ENCODE measurements around the gene SERHL2.
"Not testable (repeated sequence)": the region's sequence is repeated elsewhere in the genome, so short reads cannot be mapped to it uniquely, and the experiment has no call there.

SERHL2 gene, protein sequence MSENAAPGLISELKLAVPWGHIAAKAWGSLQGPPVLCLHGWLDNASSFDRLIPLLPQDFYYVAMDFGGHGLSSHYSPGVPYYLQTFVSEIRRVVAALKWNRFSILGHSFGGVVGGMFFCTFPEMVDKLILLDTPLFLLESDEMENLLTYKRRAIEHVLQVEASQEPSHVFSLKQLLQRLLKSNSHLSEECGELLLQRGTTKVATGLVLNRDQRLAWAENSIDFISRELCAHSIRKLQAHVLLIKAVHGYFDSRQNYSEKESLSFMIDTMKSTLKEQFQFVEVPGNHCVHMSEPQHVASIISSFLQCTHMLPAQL

DNA sequence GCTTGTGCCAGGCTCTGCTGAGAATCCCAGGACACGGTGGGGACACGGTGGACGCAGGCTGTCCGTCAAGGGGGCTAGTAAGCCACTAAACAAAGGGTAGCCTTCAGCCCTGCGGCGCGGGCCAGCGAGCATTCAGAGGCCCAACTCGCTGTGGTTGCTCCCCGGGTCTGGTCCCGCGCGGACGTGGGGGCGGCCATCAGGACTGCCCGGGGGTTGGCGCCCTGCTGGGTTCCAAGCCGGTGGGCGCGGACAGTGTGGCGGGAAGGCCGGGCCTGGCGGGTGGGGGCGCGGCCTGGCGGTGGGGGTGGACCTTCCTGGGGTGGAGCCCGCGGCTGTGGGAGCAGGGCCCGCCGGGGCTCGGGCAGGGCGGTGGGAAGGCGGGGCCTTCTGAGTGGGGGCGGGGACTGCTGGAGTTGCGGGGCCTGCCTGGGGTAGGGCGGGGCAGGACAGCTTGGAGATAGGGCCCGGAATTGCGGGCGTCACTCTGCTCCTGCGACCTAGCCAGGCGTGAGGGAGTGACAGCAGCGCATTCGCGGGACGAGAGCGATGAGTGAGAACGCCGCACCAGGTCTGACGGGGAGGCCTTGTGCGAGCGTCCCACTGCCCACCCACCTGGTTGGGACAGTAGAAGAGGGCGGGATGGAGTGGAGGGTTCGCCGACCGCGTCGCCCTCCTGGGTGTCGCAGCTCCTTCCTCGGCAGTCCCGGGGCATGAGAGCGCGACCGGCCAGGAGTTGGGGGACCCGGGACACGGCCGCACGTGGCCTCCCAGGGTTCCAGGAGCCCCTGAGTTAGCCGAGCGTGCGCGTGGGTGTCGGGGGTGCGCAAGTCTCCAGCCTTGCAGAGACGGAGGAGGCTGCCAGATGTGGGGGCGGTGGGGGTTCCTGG is at the start of gene SERHL2:
TSS of gene SERHL2 (plus strand) at position 482 of the 887 bp plus-strand sequence. CDS start at position 547, 65 bp downstream.
- peak; percentile 22 for DNase-seq (ENCODE audit: low read depth)

DNA sequence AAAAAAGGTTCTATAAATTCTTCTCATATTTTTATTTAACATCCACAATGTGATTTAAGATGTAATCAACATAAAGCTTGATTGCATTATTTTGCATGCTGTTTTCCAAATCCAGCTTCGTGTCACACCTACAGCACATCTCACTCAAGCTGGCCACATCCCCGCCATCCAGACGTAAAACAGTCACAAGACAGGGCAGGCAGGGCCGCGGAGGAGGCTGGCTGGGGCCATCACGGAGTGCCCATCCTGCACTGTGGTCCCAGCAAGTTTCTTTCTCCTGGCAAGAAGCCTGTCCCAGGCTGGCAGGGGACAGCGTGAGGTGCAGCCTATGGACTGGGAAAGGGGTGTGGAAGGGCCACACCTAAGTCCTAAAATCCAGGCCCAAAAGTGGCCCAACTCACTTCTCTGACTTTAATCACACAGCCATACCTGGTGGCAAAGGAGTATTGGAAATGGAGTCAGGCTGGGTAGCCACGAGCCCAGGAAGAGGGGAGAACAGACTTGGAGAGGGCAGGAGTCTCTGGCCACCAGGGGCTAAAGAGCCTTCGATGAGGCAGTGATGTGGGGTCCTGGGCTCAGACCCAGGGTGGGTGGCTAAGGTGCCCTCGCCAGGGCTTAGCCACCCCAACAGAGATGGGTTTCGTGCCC is 45.3 kb upstream of the SERHL2 start:
- DNase-seq (ENCODE audit: low read depth): not testable (repeated sequence)

DNA sequence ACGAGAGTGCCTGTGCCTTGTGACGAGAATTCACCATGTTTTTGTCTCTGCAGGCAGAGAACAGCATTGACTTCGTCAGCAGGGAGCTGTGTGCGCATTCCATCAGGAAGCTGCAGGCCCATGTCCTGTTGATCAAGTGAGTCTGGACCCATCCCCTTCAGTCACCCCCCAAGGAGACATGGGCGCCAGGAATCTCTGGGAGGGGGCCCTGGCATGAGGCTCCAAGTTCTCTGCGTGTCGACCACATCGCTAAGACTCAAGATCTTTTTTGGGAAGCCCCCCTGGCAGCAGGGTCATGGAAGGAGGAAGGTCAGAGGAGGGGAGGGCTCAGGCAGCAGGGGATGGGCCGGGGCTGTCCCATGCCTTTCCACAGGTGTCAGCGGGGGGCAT is 44.8 kb upstream of the SERHL2 start:
- DNase-seq (ENCODE audit: low read depth): not testable (repeated sequence)

DNA sequence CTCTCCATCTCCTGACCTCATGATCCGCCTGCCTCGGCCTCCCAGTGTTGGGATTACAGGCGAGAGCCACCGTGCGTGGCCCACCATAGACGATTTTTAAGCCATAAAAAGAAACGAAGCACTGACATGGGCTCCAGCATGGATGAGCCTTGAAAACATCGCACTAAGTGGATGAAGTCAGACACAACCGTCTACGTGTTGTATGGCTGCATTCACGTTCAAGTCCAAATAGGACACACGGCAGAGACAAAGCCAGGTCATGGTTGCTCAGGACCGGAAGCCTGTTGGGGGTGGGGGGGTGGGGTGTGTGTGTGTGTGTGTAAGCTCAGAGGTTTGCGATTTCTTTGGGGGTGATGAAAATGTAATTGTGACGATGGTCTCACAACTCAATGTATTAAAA is 44.2 kb upstream of the SERHL2 start:
- no peak for DNase-seq (ENCODE audit: low read depth)

DNA sequence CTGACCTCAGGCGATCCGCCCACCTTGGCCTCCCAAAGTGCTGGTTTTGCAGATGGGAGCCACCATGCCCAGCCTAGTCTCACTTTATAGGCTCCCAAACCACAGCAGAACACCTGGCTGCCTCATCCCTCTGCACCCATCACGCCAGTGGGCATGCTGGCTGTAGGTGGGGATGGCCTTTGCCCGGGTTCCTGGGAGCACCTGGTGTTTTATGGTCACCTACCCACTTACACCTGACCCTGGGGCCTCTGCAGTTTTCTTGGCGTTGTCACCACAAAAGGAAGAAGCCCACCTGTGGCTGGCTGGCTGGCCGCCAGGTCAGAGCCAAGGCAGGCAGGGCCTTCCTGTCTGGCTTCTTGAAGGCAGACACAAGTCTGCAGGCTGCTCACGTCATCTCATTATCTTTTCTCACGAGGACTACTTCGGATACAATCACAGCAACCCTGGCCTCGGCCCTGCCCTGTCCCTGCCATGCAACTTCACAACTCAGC is 42.3 kb upstream of the SERHL2 start:
- no peak for DNase-seq (ENCODE audit: low read depth)

DNA sequence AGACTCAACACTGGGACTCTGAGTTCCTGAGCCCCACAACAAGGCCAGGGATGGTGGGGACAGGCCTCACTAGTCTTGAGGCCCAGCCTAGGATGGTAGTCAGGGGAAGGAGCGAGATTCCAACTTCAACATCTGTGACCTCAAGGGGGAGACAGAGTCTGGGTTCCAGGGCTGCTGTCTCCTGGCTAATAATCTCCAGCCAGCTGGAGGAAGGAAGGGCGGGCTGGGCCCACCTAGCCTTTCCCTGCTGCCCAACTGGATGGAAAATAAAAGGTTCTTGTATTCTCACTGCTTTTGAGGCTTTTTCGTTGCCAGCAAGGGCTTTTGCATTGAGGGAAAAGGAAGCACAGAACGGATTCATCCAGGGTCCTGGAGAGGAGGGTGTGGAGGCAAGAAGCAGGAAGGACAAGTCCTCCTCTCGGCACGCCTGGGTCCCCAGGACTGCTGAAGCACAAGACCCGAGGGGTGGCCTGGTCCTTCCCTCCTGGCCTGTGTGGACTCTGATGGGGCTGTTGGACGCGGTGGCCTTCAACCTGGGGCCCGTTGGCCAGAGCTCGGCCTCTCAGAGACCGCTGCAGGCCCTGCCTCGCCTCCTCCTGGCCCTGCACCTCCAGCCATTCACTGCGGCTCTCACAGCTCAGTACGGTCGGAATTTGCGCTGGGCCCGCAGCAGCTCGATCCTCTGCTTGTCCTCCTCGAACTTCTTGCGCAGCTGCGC is 41.3 kb upstream of the SERHL2 start:
- not testable (repeated sequence) for DNase-seq (ENCODE audit: low read depth)

DNA sequence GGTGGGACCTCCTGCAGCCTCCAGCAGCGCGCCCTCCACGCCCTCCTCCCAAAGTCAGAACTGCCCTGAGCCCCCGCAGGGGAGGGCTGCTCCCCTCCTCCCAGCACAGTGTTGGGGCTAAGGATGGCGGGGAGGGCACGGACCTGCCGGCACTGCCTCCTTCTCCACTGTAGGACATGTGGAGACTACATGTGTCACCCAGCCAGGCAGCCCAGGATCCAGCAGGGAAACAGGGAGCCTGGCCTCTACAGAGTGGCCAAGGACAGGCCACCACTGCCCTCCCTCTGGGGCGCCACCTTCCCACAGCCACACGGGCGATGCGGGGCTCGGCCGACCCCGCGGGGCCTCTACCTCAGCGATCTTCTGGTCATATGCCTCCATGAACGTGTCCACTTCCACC is 39.4 kb upstream of the SERHL2 start:
- DNase-seq (ENCODE audit: low read depth): not testable (repeated sequence)

DNA sequence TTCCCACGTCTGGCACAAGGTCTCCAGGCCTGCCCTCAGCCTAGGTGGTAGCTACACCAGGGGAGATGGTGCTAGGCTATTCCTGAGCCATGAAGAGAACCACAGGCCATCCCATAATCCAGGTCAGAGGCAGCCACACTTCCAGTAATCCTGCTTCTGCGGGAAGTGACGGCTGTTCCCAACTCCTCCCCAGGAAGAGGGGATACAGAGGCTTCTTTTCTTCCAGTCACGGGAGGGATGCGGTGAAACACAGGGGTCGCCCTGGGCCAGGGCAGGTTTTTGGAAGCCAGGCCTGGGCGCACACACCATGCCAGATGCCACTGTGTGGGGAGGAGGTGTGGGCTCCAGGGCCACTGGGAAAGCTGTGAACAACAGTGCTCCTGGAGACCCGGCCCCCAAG is 38.5 kb upstream of the SERHL2 start:
- not testable (repeated sequence) for DNase-seq (ENCODE audit: low read depth)

DNA sequence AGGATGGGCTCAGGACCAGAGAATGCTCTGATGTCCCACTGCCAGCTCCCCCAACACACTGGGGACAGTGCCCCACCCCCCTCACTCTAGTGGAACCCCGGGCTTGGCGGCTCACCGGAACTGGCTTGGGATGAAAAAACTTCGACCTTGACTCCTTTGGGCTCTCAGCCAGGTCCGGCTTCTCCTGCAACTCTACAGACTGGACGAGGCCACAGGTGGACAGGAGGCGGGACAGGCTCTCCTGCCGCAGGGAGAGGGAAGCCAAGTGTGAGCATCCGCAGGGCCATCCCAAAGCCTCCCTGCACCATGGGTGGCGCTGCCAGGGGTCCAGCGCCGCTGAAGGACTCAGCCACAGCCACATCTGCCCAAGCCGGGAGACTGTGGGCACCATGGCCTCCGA is 37.9 kb upstream of the SERHL2 start:
- DNase-seq (ENCODE audit: low read depth): no peak

DNA sequence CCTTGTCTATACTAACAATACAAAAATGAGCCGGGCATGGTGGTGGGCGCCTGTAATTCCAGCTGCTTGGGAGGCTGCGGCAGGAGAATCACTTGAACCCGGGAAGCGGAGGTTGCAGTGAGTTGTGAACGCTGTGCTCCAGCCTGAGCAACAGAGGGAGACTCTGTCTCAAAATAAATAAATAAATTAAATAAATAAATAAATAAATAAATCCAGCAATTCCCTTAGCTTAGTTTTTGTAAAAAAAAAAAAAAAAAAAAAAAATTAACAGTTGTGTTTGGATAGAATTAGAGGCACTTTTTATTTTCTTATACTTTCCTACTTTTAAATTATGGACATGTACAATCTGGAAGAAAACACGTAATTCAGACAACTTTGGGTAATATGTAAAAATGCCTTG is 36.7 kb upstream of the SERHL2 start:
- not testable (repeated sequence) for DNase-seq (ENCODE audit: low read depth)

DNA sequence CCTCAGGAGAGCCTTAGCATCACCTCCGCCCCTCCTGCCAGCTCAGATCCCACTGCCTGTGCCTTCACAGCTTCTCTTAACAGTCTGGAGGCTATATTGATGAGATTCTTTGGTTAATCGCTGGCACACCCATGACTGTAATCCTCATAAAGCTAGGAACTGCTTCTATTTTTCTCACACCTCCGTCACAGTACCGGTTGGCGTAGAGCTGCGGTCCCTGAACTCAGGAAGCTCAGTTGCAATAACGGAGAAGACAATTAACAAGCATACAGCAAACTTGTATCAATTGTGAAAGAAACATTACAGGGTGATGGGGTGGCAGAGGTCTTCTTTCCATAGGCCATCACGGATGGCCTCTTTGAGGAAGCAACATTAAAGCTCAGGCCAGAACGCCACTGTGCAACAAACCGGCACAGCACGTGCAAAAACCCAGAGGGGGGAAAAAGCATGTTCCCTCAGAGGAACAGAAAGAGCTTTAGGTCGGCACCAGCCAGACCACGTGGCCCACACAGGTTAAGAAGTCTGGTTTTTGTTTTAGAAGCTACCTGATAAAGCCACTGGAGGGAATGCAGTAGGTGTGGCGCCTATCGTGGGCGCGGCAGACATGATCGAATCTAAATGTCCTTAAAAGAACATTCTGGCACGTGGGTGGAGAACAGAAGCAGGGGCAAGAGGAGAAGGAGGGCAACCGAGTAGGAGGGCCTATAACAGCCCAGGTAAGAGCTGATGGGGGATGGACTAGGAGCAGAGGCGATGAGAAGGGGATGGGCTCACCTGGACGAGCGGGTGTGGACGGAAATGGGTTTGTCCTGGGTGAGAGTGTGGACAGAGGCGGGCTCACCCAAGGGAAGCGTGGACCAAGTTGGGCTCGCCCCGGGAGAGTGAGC is 34.9 kb upstream of the SERHL2 start:
- not testable (repeated sequence) for DNase-seq (ENCODE audit: low read depth)

DNA sequence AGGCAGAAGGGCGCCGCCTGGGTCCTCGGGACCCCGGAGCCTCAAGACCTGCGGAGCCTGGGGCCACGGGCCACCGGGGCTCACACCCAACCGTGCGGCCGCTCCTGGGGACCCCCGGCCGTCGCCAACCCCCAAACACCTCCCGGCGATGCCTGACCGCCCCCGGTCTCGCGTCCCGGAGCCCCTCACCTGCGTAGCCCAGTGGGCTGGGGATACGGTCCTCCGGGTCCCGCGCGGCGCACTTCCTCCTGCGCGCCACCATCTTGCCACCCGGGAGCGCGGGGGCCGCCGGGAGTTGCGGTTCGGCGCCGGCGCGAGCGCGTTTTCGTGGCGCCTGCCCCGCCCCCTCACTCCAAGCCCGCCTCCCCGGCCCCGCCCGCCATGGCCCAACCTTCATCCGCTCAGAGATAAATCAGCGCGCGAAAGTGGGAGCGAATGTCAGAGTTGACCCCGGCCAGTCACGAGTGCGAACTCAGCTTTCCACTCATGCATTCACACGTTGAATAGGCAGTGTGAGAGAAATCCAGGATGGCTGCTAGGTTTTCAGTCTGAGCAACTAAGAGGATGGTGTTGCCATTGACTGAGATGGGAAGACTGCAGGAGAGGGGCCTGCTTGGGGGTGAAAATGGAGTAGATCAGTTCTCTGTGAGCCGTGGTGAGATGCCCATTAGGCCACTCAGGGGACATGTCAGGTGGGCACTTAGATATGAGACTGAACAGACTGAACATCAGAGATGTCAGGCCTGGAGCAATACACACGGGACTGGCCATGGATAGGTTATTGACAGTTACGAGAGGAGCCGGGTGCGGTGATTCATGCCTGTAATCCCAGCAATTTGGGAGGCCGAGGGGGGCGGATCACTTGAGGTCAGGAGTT is 34.0 kb upstream of the SERHL2 start, which contains the start of gene RRP7A:
TSS of gene RRP7A (minus strand) at position 272 of the 877 bp plus-strand sequence. CDS start at position 262, 10 bp downstream.
- DNase-seq (ENCODE audit: low read depth): peak; percentile 23

DNA sequence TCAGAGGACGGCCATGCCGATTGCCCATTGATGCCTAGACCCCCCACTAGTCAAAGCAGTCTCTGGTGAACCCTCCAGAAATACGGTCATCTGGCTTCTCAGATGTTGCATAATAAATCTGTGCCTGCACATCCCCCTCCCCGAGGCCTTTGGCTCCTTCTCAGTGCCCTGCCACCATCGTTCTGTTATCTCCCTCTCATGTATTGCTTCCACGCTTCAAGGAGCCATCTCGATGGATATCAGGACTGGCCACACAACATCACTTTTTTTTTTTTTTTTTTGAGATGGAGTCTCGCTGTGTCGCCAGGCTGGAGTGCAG is 32.6 kb upstream of the SERHL2 start:
- no peak for DNase-seq (ENCODE audit: low read depth)

DNA sequence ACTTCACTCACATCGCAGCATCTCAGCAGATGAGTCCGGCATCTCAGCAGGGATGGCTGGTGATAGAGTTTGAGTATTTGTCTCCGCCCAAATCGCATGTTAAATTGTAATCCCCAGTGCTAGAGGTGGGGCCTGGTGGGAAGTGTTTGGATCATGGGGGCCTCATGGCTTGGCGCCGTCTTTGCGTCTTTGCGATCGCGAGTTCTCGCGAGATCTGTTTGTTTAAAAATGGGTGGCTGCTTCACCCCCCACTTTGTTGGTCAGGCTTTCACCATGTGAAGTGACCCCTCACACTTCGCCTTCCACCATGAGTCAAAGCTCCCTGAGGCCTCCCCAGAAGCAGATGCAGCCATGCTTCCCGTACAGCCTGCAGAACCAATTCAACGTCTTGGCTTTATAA is 31.2 kb upstream of the SERHL2 start:
- no peak for DNase-seq (ENCODE audit: low read depth)

DNA sequence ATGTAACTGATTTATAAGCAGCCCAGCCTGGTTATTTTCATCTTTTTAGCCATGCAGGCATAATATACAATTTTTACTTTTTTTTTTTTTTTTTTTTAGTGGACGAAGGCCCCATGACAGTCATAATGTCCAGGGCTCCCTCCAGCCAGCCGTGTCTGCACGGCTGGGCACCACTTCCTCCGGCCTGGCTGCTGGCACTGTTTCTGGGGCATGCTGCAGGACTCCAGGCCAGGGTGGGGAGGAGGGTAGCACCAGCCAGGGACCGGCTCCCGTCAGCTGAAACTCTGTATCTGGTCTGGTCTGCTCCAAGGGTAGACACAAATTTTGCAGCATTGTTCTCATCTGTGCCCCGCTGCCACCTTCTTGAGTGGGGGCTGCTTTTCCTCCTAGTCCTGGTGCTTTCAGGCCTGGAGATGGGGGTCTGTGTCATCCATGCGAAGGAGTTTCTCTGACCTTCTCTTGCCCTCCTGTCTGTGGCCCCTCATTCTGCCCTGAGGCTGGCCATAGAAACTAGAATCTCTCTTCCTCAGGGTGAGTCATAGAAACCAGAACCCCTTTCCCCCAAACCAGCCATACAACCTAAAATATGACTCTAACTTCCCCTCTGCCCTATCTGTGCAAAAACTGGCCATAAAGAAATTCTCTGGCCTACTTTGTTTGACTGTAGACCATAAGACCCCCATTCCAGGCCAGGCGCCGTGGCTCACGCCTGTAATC is 25.0 kb upstream of the SERHL2 start:
- no peak for DNase-seq (ENCODE audit: low read depth)

DNA sequence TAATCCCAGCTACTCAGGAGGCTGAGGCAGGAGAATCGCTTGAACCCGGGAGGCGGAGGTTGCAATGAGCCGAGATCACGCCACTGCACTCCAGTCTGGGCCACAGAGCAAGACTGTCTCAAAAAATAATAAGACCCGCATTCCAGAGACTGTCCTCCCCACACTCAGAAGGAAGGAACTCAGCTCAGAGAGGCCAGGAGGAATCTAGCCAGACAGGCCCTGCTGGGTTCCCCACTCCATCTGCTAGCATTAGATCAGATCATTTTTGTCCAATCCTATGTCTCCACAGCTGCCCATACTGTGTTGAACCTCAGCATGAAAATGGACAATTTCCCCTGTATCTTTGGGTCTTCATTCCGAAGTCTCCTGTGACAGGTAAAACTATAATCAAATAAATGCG is 24.3 kb upstream of the SERHL2 start:
- DNase-seq (ENCODE audit: low read depth): not testable (repeated sequence)

DNA sequence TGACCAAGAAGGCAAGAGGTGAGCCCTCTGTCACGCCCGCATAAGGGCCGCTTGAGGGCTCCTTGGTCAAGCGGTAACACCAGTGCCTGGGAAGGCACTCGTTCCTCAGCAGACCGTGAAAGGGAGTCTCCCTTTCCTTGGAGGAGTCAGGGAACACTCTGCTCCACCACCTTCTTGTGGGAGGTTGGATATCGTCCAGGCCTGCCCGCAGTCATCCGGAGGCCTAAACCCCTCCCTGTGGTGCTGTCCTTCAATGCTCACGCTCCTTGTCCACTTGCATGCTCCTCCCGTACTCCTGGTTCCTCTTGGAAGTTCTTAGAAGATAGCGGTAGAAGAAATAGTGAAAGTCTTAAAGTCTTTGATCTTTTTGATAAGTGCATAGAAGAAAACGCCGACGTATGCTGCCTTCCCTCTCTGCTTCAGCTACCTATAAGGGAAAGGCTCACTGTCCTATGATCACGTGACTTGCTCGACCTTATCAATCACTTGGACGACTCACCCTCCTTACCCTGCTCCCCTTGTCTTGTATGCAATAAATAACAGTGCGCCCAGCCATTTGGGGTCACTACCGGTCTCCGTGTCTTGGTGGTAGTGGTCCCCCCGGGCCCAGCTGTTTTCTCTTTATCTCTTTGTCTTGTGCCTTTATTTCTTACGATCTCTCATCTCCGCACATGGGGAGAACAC is 22.2 kb upstream of the SERHL2 start:
- not testable (repeated sequence) for DNase-seq (ENCODE audit: low read depth)

DNA sequence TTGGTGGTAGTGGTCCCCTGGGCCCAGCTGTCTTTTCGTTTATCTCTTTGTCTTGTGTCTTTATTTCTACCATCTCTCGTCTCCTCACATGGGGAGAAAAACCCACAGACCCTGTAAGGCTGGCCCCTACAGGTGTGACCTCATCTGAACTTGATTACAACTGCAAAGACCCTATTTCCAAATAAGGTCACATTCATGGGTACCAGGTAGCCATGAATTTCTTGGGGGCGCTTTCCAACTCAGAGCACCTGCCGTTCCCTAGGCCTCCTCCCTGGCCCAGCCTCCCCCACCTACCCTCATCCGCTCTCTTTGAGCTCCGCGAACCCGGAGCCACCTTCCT is 20.1 kb upstream of the SERHL2 start:
- DNase-seq (ENCODE audit: low read depth): no peak

Measured in HS-5 (cell line).